Astrocyte (in vitro differentiated cells and primary cell): ENCODE measurements around the gene TRIP13. TPM values are rescaled to one million over a fixed set of nuclear protein-coding genes. Genes with fewer than 3 reads are reported as not detected.
"Not testable (repeated sequence)": the region's sequence is repeated elsewhere in the genome, so short reads cannot be mapped to it uniquely, and the experiment has no call there.

Experiments used
- DNase-seq: peaks from one replicate; pipeline ENCODE4 v3.0.0-alpha.2; 2010; ENCODE audit warnings: low read depth
- FAIRE-seq: peaks from 2 replicates; lab custom pipeline; 2011; peaks lifted over from hg19 to GRCh38; lab: Jason Lieb, UNC
- H2AFZ ChIP-seq: 2 replicates; pipeline ENCODE4 v1.6.0; 2012; ENCODE audit warnings: low read depth, low read length, inconsistent platforms
- H3K27ac ChIP-seq: 2 replicates; pipeline ENCODE4 v1.5.1; 2011; ENCODE audit warnings: low read depth, low read length, inconsistent platforms
- H3K27me3 ChIP-seq: 2 replicates; pipeline ENCODE4 v1.6.0; 2011; ENCODE audit warnings: low read length, inconsistent platforms; ENCODE audit not compliant: insufficient read depth
- H3K36me3 ChIP-seq: 2 replicates; pipeline ENCODE4 v1.5.1; 2011; ENCODE audit warnings: low read length, inconsistent platforms; ENCODE audit not compliant: insufficient read depth
- H3K4me1 ChIP-seq: 2 replicates; pipeline ENCODE4 v1.5.1; 2011; ENCODE audit warnings: low read length, inconsistent platforms; ENCODE audit not compliant: insufficient read depth
- H3K4me2 ChIP-seq: 2 replicates; pipeline ENCODE4 v1.6.0; 2012; ENCODE audit warnings: low read length, inconsistent platforms
- H3K4me3 ChIP-seq: 2 replicates; pipeline ENCODE4 v1.5.1; 2011; ENCODE audit warnings: low read depth, mild to moderate bottlenecking, low read length, inconsistent platforms; ENCODE audit not compliant: insufficient read depth
- H3K79me2 ChIP-seq: 2 replicates; pipeline ENCODE4 v1.6.0; 2012; ENCODE audit warnings: mild to moderate bottlenecking, low read length, inconsistent platforms; ENCODE audit not compliant: insufficient read depth
- H3K9ac ChIP-seq: 2 replicates; pipeline ENCODE4 v1.6.0; 2012; ENCODE audit warnings: mild to moderate bottlenecking, low read length, inconsistent platforms
- H3K9me3 ChIP-seq: 2 replicates; pipeline ENCODE4 v1.5.1; 2012; ENCODE audit warnings: low read depth, mild to moderate bottlenecking, low read length, inconsistent platforms; ENCODE audit not compliant: insufficient read depth
- H4K20me1 ChIP-seq: 2 replicates; pipeline ENCODE4 v1.6.0; 2012; ENCODE audit warnings: low read length, inconsistent platforms; ENCODE audit not compliant: insufficient read depth
- H3K27ac Mint-ChIP-seq: one replicate; pipeline ENCODE4 v1.8.0; 2021; ENCODE audit warnings: mild to moderate bottlenecking, mixed read lengths; ENCODE audit not compliant: unreplicated experiment
- H3K27me3 Mint-ChIP-seq: one replicate; pipeline ENCODE4 v1.8.0; 2021; ENCODE audit warnings: low read depth, mixed read lengths; ENCODE audit not compliant: unreplicated experiment
- H3K36me3 Mint-ChIP-seq: one replicate; pipeline ENCODE4 v1.8.0; 2021; ENCODE audit warnings: low read depth, mixed read lengths; ENCODE audit not compliant: unreplicated experiment
- H3K4me1 Mint-ChIP-seq: one replicate; pipeline ENCODE4 v1.8.0; 2021; ENCODE audit warnings: low read depth, mixed read lengths; ENCODE audit not compliant: unreplicated experiment
- H3K4me3 Mint-ChIP-seq: one replicate; pipeline ENCODE4 v1.8.0; 2021; ENCODE audit warnings: mild to moderate bottlenecking, moderate library complexity, mixed read lengths; ENCODE audit not compliant: unreplicated experiment
- H3K9me3 Mint-ChIP-seq: one replicate; pipeline ENCODE4 v1.8.0; 2021; ENCODE audit warnings: mild to moderate bottlenecking, mixed read lengths; ENCODE audit not compliant: unreplicated experiment
- CTCF ChIP-seq: IDR thresholded peaks from 2 replicates; pipeline ENCODE4 v1.5.1; 2011; ENCODE audit warnings: low read depth, mild to moderate bottlenecking, inconsistent platforms, low read length, moderate library complexity; ENCODE audit not compliant: insufficient read depth
- EZH2 ChIP-seq: IDR thresholded peaks from 2 replicates; pipeline ENCODE4 v1.6.1; 2012; ENCODE audit warnings: mild to moderate bottlenecking, low read length, inconsistent platforms; ENCODE audit not compliant: insufficient read depth
- total RNA-seq: library from RNA; stranded (reverse); gene quantifications from 2 replicates; pipeline ENCODE4 v1.2.1, GENCODE V29; 2021

Gene TRIP13
- total RNA-seq, 1 donor from 2014 or later, result 7.3 TPM

GRCh38 chr5:915946-916345 is 23.3 kb downstream of the TRIP13 start:
- no peak overlapping the region for H3K27ac Mint-ChIP-seq
- H3K27me3 ChIP-seq, result peaks cover 3% of the 10 kb centered on the region
- H3K4me3 Mint-ChIP-seq, result no peak overlapping the region
- H3K36me3 Mint-ChIP-seq, result peaks cover 5% of the 10 kb centered on the region
- H3K4me1 Mint-ChIP-seq, result peaks cover 33% of the 10 kb centered on the region
- H3K4me3 ChIP-seq, result no peak overlapping the region
- no peak for FAIRE-seq
- H3K27ac ChIP-seq, result no peak overlapping the region
- H3K27me3 Mint-ChIP-seq, result peaks cover 3% of the 10 kb centered on the region
- H3K79me2 ChIP-seq, result no peaks in the 10 kb centered on the region
- TF ChIP-seq EZH2, result no peak
- TF ChIP-seq CTCF, result no peak
- peaks cover 19% of the 10 kb centered on the region for H3K4me1 ChIP-seq
- H2AFZ ChIP-seq, result no peak overlapping the region
- no peak overlapping the region for H3K4me2 ChIP-seq
- no peak overlapping the region for H3K9ac ChIP-seq
- peaks cover 19% of the 10 kb centered on the region for H4K20me1 ChIP-seq
- no peaks in the 10 kb centered on the region for H3K9me3 ChIP-seq
- no peaks in the 10 kb centered on the region for H3K9me3 Mint-ChIP-seq
- no peak for DNase-seq
- H3K36me3 ChIP-seq, result peaks cover 11% of the 10 kb centered on the region

DNA sequence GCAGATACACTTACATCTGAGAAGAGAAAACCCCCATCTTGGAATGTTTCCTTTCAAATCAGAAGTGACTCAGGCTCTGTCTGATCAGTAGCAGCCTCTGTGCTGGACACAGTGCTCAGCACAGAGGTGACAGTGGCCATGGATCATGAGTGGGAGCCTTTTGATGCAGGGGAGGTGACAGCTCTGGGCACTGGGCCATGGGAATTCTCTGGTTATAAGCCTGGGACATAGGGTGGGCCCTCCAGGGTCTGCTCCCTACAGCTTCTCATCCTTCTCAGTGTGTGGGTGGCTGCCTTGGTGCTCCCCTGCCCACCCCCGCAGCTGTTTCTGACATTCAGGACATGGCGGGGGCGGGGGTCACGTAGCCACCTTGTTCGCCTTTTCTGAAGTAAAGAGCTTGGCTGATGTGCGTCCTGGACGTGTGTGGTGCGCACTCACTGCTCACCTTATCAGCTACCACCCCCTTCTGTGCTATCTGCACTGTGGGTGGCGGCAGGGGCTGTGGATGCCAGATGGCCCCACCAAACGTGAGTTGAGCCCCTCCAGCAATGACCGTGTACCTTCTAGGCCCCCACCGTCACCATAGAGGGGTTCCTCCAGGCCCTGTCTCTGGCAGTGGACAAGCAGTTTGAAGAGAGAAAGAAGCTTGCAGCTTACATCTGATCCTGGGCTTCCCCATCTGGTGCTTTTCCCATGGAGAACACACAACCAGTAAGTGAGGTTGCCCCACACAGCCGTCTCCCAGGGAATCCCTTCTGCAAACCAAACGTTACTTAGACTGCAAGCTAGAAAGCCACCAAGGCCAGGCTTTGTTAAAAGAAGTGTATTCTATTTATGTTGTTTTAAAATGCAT is 24.0 kb downstream of the TRIP13 start:
- H3K9me3 Mint-ChIP-seq, result peaks cover 4% of the 10 kb centered on the region
- H3K4me3 Mint-ChIP-seq, result no peak overlapping the region
- H3K27ac Mint-ChIP-seq, result no peak overlapping the region
- Histone ChIP-seq H3K9ac (no peak overlapping the region), H3K79me2 (no peaks in the 10 kb centered on the region), H3K4me3 (no peak overlapping the region), H3K9me3 (no peaks in the 10 kb centered on the region), H4K20me1 (peaks cover 19% of the 10 kb centered on the region), H3K36me3 (peaks cover 11% of the 10 kb centered on the region), H3K27ac (no peak overlapping the region), H3K4me1 (peaks cover 16% of the 10 kb centered on the region), H3K4me2 (no peak overlapping the region), H3K27me3 (peaks cover 3% of the 10 kb centered on the region), H2AFZ (no peak overlapping the region)
- DNase-seq (no peak), FAIRE-seq (no peak)
- TF ChIP-seq CTCF (no peak), EZH2 (no peak)
- peaks cover 5% of the 10 kb centered on the region for H3K36me3 Mint-ChIP-seq
- peaks cover 33% of the 10 kb centered on the region for H3K4me1 Mint-ChIP-seq
- peaks cover 3% of the 10 kb centered on the region for H3K27me3 Mint-ChIP-seq

DNA sequence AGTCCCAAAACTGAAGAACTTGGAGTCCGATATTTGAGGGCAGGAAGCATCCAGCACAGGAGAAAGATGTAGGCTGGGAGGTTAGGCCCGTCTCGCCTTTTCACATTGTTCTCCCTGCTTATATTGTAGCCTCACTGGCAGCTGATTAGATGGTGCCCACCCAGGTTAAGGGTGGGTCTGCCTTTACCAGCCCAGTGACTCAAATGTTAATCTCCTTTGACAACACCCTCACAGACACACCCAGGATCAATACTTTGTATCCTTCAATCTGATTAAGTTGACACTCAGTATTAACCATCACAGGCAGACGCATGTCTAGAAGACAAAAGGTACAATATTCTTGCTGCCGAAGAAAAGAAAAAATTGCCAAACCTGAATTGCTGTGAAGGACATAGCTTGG is 26.0 kb downstream of the TRIP13 start:
- not testable (repeated sequence) for H3K27ac ChIP-seq, FAIRE-seq, H3K27ac Mint-ChIP-seq, H3K9me3 ChIP-seq, H2AFZ ChIP-seq, DNase-seq, H3K9ac ChIP-seq, H3K27me3 ChIP-seq, H3K36me3 Mint-ChIP-seq, H3K4me1 ChIP-seq, H3K4me3 ChIP-seq, H3K4me3 Mint-ChIP-seq, H3K9me3 Mint-ChIP-seq, H3K4me2 ChIP-seq, H3K79me2 ChIP-seq, H3K27me3 Mint-ChIP-seq, H3K36me3 ChIP-seq
- peaks cover 21% of the 10 kb centered on the region for H3K4me1 Mint-ChIP-seq
- peaks cover 13% of the 10 kb centered on the region for H4K20me1 ChIP-seq
